Endodermal cell (in vitro differentiated cells): ENCODE data around the gene A3GALT2. TPM values are rescaled to one million over a fixed set of nuclear protein-coding genes. Genes with fewer than 3 reads are reported as not detected.

Experiments used
- DNase-seq: peaks from one replicate; pipeline ENCODE4 v3.0.0-alpha.2; 2017
- H3K27ac ChIP-seq: 2 replicates; pipeline ENCODE4 v1.5.1; 2013; ENCODE audit warnings: mild to moderate bottlenecking, low read depth, low read length, moderate library complexity
- H3K27me3 ChIP-seq: 2 replicates; pipeline ENCODE4 v1.6.1; 2013; ENCODE audit warnings: mild to moderate bottlenecking, low read length, moderate library complexity; ENCODE audit not compliant: insufficient read depth, control insufficient read depth, poor library complexity, severe bottlenecking
- H3K36me3 ChIP-seq: 2 replicates; pipeline ENCODE4 v1.7.0; 2013; ENCODE audit warnings: mild to moderate bottlenecking, low read length, moderate library complexity; ENCODE audit not compliant: control insufficient read depth, insufficient read depth
- H3K4me1 ChIP-seq: one replicate; pipeline ENCODE4 v1.7.0; 2013; ENCODE audit warnings: low read length; ENCODE audit not compliant: control insufficient read depth, insufficient read depth
- H3K4me3 ChIP-seq: 2 replicates; pipeline ENCODE4 v1.5.1; 2013; ENCODE audit warnings: mild to moderate bottlenecking, low read length, moderate library complexity
- H3K9ac ChIP-seq: 2 replicates; pipeline ENCODE4 v1.6.1; 2013; ENCODE audit warnings: mild to moderate bottlenecking, low read length, moderate library complexity; ENCODE audit not compliant: poor library complexity, severe bottlenecking; ENCODE audit errors: extremely low read depth
- H3K9me3 ChIP-seq: 2 replicates; pipeline ENCODE4 v1.6.1; 2013; ENCODE audit warnings: mild to moderate bottlenecking, low read length, moderate library complexity; ENCODE audit not compliant: control insufficient read depth
- H3K27ac Mint-ChIP-seq: 2 replicates; pipeline ENCODE4 v1.8.0; 2020; ENCODE audit warnings: mixed read lengths
- H3K27me3 Mint-ChIP-seq: 2 replicates; pipeline ENCODE4 v1.8.0; 2021; ENCODE audit warnings: mild to moderate bottlenecking, mixed read lengths; ENCODE audit not compliant: insufficient read depth
- H3K36me3 Mint-ChIP-seq: 2 replicates; pipeline ENCODE4 v1.8.0; 2020; ENCODE audit warnings: low read depth, mixed read lengths
- H3K4me1 Mint-ChIP-seq: 2 replicates; pipeline ENCODE4 v1.8.0; 2020; ENCODE audit warnings: mixed read lengths
- H3K4me3 Mint-ChIP-seq: 2 replicates; pipeline ENCODE4 v1.8.0; 2020; ENCODE audit warnings: mild to moderate bottlenecking, moderate library complexity, mixed read lengths
- H3K9me3 Mint-ChIP-seq: 2 replicates; pipeline ENCODE4 v1.8.0; 2020; ENCODE audit warnings: mild to moderate bottlenecking, mixed read lengths
- CTCF ChIP-seq: fragments of 200-600 bp; sonication (generic); conservative IDR thresholded peaks from 2 replicates; pipeline ENCODE4 v1.5.0; 2021; ENCODE audit warnings: antibody characterized with exemption, mild to moderate bottlenecking
- WGBS, 2 experiments: methylation state at CpG; one replicate each; pipeline versions ENCODE4 v1.1.5 to v1.1.7; 2013; ENCODE audit warnings: missing lambda C conversion rate in 2 of 2, mixed read lengths in 1 of 2; ENCODE audit not compliant: insufficient coverage in 1 of 2, insufficient read length in 1 of 2; 5-methylcytosine and 5-hydroxymethylcytosine counted together
- total RNA-seq, 2 donors: library from RNA; stranded (reverse); fragmentation: NEBNext Ultra II Directional in 1 of 2; extraction: Animal tissue kit (Norgen Biotek cat#: 25700) in 1 of 2; gene quantifications; 2 replicates in 1 of 2; 3 replicates in 1 of 2; pipeline ENCODE4 v1.2.1, GENCODE V29; 2021

Gene A3GALT2
- total RNA-seq, 2 donors from 2014 or later: not detected

DNA sequence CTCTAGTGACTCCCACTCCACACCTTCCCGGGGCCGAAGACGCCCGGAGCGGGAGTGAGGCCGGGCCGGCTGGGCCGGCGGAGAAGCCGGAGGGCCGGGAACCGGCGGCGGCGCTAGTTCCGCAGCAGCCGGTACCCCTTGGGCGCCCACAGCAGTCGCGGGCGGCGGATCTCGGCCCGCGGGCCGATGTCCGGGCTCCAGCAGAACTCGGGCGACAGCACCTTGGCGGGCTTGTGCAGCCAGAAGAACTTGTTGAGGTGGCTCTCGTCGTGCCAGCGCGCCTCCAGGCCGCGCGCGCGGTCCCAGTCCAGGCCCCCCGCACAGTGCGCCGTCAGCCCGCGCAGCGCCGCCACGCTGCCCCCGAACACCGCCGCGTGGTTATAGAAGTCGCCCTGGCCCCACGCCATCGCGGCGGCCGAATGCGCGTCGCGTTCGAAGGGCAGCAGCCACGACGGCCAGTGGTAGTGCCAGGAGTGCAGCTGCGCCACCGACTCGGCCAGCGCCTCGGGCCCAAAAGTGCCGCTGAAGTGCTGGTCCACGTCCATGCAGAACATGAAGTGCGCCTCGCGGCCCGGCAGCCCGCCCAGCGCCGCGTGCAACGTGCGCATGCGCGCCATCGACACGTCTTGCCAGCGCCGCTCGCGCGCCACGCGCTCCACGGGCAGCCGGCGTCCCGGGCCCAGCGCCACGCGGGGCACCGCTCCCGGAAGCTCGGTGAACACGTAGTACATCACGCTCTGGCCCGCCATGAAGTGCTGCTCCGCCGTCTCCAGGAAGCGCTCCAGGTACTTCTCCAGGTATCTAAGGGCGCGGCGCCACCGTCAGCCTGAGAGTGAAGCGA, 14.0 kb downstream of the A3GALT2 start:
- Mint-ChIP-seq H3K9me3 (peaks cover 22% of the 10 kb centered on the region), H3K27ac (no peak overlapping the region), H3K4me3 (peak overlapping the region; percentile 18), H3K27me3 (peaks cover 69% of the 10 kb centered on the region), H3K4me1 (peaks cover 3% of the 10 kb centered on the region), H3K36me3 (peaks cover 7% of the 10 kb centered on the region)
- H3K9ac ChIP-seq: no peak overlapping the region
- H3K27me3 ChIP-seq: no peaks in the 10 kb centered on the region
- no peaks in the 10 kb centered on the region for H3K36me3 ChIP-seq
- DNase-seq: peak; percentile 67
- 81 to 94% methylated on average over 80 to 112 of the region's 113 CpGs for WGBS, 2 experiments
- H3K9me3 ChIP-seq: peaks cover 4% of the 10 kb centered on the region
- no peaks in the 10 kb centered on the region for H3K4me1 ChIP-seq
- TF ChIP-seq CTCF: no peak
- no peak overlapping the region for H3K4me3 ChIP-seq
- H3K27ac ChIP-seq: no peak overlapping the region

DNA sequence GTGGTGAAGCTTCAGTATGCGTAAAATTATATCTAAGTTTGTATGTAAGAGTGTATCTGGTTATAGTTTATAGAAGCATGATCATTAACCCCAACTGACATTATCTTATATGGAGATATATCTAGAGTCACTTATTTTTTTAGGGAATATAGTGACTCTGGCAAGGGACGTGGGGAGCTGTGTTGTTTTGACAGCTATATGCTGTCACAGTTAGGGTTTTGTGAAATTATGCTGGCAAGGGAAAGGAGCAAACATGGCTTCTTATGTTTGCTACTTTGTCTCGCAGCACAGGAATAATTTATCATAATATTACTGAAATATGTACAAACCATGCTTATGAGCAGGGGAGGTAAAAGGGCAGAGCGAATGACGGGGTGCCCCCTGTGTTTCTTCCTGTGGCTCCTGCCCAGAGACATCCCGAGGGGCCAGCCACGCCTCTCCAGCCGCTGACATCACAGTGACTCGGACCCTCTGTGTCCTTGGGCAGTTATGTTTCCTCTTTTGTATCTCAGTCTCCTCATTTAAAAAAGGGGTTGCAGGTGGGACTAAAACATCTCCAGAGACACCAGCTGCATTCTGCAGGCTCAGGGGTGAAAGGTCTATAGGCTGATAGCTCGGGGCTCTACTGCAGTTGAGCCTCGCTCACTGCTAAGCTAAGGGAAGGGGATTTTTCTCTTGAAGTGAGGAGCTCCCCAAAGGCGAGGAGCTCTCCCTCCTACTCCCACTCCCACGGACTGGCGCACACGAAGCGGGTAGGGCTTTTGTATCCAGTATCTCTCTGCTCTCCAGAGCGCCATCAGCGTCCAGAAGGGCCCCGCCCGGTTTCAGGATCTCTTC, 14.9 kb downstream of the A3GALT2 start:
- no peaks in the 10 kb centered on the region for H3K4me1 ChIP-seq
- Mint-ChIP-seq H3K4me3 (peak overlapping the region; percentile 18), H3K27ac (no peak overlapping the region), H3K4me1 (peaks cover 3% of the 10 kb centered on the region), H3K9me3 (peaks cover 23% of the 10 kb centered on the region), H3K36me3 (peaks cover 16% of the 10 kb centered on the region), H3K27me3 (peaks cover 62% of the 10 kb centered on the region)
- no peak overlapping the region for H3K9ac ChIP-seq
- peak overlapping the region; percentile 17 for H3K27ac ChIP-seq
- peaks cover 13% of the 10 kb centered on the region for H3K9me3 ChIP-seq
- peaks cover 5% of the 10 kb centered on the region for H3K36me3 ChIP-seq
- H3K27me3 ChIP-seq: no peaks in the 10 kb centered on the region
- TF ChIP-seq CTCF: no peak
- 88 to 91% methylated on average over 7 to 19 of the region's 20 CpGs for WGBS, 2 experiments
- DNase-seq: no peak
- H3K4me3 ChIP-seq: no peak overlapping the region

DNA sequence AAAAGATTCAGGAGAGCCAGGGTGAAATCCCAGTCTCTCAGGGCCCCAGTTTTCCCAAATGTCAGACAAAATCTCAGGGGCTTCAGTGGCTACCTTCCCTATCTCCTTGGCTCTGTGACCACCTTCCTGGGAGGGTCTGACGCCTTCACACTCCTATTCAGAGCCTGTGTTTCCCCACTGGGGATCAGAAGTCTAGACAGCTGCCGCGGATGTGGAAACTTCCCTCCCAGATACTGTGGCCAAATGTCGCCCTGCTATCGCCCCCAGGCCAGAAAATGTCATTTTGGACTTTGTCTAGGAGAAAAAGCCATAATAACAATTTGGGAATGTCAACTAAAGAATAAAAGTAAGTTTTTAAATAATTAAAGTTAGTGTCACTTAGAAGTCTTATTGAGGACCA, 15.9 kb downstream of the A3GALT2 start:
- Mint-ChIP-seq H3K27ac (no peak overlapping the region), H3K4me3 (no peak overlapping the region), H3K27me3 (peaks cover 53% of the 10 kb centered on the region), H3K4me1 (peaks cover 3% of the 10 kb centered on the region), H3K9me3 (peaks cover 15% of the 10 kb centered on the region), H3K36me3 (peaks cover 26% of the 10 kb centered on the region)
- no peak overlapping the region for H3K27ac ChIP-seq
- peaks cover 14% of the 10 kb centered on the region for H3K9me3 ChIP-seq
- no peak for TF ChIP-seq CTCF
- H3K4me1 ChIP-seq: no peaks in the 10 kb centered on the region
- no peak overlapping the region for H3K4me3 ChIP-seq
- peaks cover 12% of the 10 kb centered on the region for H3K36me3 ChIP-seq
- 89 to 100% methylated on average over 1 to 5 of the region's 5 CpGs for WGBS, 2 experiments
- H3K9ac ChIP-seq: no peak overlapping the region
- H3K27me3 ChIP-seq: no peaks in the 10 kb centered on the region
- DNase-seq: no peak
